ENCODE results near the gene ETS1.

ETS1 gene

DNA sequence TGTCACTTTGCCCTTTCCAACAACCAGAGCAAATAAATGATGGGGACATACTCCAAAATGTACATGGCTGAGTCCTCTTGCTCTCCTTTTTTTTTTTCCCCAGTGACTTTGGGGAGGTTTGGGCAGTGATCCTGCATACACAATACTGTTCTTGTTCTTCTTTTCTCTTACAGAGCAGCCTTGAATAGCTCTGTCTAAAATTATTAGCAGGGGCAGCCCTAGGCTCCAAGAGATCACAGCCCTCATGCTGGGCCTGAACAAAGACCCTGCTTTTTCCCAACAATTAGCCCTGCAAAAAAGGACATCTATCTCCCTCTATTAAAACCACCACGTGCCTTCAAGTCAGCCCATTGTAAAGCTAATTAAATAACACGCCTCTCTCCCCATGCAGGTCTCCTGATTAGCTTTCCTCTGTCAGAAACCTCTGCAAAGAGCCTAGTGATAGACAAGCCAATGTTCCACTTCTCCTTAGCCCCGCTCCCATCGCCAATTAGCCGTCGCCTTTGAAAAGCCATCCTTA lies 54.7 kb downstream of the ETS1 start:
- peak; percentile 65 for DNase-seq

DNA sequence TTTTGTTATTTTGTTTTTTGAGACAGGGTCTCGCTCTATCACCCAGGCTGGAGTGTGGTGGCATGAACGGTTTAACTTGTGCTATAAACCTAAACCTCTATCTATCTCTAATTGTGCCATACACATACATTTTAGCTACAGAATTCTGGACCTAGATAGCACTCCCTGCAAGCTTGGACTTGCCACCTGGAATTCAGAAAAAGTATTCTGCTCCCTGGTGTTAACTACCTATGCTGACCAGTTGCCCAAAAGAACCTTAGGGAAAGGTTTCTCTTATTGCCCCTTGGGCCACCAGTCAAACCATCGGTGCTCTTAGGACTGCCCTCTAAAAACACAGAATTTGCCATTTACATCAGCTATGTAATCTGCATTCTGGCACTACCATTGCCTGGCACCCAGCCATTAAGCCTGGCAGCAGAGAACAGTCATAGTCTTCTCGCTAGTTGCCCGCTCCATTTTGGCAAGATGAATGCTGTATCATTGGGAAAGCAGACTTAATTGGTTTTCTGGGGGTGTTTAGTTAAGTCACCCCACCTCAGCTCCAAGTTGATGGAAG lies 55.3 kb downstream of the ETS1 start:
- no peak for DNase-seq

DNA sequence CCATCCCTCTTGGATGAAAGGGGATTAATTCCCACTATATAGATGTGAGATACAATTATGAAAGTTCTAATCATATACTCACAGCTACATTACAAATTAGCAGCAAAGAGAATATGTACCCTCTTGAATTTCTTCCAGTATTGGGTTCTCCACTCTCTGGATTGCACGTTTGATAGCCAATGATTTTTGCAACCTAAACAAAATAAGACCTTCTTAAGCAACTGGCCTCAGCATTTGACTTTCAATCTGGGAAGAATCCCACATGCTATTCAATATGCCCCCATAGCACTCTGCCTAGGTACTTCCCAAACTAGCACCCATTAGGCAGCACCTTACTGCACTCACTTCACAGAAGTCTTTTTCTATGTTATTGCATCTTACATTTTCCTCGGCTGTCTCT lies 55.8 kb downstream of the ETS1 start:
- DNase-seq = no peak

DNA sequence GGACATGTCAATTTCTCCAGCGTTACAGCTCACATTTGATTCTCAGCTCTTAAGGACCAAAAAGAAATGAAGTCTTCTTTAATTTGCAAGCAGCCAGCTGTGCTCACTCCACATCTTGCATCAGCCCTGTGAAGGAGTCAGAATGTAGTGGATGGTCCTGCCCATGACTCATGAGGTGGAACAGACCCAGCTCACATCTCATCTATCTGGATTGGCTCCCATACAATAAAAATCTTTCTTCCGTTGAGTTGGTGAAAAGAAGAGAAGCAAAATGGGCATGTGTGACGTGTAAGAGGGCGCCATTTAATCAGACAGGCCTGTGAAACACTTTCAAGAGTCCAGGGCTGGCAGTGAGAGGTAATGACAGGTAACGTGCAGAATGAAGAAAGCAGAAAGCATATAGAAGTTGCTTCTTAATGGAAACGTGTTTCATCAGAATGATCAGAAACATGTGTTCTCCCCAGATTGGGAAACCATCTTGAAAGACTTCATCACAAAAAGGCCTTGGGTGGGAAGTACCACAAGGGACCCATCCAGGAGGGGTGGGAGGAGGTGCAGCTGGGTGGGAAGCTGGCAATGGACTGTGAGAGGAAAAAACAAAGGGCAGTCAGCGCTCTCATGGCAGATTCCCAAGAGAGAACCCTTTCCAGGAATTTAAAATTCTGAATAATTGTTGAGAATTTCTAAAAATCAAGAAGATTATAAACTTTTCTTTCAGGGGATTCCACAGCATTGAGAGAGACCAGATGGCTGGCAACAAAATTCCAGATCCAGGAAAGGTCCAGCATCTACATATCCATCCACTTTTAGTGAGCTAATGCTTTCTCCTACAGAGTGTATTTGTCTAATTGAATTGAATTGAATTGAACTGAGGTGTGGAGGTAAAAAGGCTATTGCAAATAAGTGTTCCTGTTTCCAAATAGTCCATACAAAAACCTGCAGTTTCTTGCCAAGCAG lies 57.0 kb downstream of the ETS1 start:
- DNase-seq = no peak

DNA sequence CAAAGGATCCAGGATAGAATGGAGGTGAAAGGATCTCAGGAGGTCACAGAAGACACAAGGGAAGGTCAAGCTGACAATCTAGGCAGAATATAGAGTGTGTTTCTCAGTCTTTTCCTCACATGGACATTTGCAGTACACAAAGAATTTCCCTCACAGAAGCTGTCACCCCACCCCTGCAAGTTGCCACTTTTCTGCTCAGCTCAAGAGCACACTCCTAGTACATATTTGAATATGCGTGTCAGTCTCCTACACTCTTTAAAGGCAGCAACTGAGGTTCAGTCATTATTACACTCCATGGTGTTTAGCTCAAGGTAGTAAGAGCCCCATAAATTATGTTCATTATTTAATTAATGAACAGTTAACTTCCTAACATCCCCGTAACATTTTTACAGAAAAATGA lies 59.1 kb downstream of the ETS1 start:
- no peak for DNase-seq

DNA sequence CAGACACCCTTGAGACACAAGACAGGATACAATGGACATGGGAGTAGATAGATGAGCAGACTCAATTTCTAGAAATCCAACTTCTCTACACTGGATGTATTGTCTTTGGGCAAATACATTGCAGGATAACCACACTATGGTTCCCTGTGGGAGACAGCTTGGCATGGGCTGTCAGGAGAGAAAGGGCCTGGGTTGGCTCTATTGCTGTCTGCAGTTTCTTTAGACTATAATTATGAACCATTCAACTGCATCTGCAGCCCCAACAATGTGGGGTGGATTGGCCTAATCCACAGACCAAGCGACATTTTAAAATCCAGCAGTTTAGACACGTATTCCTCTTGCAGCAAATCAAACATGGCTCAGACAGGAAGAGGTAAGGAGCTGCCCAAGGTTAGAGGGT lies 60.3 kb downstream of the ETS1 start:
- no peak for DNase-seq

DNA sequence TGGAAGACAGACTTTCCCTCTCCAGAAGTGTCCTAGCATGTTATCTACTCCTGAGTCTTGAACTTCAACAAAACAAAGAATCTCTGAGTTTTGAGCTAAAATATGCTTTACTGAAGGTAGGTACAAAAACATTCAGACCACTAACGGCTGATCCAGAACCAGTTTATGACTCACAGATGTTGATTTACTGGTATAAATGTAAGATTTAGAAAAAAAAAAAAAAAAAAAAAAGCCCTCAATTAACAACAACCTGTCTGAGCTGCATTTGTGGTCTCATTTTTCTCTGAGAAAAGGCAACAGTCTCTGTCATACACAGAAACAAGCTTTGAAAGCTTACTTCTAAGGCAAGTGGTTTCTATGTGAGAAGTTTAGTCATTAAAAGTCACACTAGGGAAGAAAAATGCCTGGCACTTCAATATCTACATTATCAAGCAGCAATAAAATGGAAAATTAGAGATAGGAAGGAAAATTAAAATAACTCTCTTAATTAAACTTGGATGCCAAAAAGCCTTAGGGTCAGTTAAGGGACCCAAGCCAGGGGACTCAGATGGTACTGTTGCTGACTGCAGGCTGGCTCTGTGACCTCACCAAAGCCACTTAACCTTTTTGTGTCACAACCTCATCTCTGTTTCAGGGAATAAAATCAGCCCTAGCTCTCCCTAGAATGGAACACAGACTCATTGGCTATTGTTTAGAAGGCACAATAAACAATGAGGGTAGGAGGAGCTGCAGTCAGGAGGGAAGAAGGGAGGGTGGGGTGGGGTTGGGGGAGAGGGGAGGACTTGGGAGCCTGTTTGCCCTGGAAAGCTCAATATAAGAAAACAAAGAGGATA lies 61.7 kb downstream of the ETS1 start:
- DNase-seq = peak; percentile 14

DNA sequence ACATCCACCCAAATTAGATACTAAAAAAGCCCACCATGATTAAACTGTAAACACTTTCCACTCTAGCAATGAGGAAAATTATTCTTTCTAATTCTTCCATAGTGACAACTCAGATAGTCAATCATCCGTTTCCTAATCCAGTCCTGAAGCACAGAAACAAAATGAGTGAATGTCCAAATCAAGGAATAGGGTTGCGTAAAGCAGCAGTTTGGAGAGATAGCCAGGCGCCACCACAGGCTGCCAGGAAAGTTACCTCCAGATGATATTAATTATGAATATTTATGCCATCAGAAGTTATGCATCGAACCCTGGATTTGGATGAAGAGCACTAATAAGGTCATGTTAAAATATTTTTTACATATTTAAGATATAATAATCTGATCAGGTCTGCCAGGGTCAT lies 63.2 kb downstream of the ETS1 start:
- no peak for DNase-seq

DNA sequence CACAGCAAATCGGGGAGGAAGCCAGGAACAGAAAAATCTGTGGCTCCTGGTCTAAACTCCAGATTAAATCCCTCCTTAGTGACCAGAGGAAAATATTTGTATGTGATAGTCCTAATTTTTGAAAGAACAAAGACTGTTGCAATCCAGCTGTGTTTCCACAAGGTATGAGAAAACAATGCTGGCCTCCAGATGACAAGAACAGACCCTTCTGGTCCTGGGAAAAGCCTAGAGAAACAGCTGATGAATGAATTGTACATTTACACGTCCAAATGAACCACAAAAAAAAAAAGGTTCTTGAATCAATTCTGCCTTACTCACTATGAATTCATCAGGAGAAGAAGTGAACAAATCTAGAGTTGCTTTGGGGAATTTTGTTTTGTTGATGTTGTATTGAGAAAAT lies 63.7 kb downstream of the ETS1 start:
- no peak for DNase-seq

DNA sequence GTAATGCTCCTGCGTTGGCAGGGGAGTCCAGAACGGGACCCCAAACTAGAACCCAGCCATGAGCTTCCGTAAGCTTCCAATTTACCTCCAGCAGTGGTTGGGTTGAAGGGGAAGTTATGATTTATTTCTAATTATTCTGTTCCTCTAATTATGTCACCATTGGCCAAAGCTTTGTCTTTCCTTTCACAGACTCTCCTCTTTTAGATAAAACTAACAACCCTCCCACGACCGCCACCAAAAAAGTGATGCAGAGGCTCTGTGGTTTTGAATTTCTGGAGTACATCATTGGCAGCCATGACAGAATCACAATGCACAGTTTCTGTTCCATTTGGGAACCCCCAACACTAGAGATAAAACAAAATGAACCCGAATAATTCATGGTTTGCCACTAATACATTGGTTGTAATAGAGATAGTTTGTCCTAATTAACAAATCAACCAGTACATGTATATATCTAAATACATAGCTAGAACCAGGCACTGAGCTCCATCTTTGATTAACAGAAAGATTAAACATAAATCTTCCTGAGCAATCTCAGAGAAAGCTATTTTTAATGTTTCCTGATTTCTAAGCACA lies 64.3 kb downstream of the ETS1 start:
- DNase-seq = no peak

DNA sequence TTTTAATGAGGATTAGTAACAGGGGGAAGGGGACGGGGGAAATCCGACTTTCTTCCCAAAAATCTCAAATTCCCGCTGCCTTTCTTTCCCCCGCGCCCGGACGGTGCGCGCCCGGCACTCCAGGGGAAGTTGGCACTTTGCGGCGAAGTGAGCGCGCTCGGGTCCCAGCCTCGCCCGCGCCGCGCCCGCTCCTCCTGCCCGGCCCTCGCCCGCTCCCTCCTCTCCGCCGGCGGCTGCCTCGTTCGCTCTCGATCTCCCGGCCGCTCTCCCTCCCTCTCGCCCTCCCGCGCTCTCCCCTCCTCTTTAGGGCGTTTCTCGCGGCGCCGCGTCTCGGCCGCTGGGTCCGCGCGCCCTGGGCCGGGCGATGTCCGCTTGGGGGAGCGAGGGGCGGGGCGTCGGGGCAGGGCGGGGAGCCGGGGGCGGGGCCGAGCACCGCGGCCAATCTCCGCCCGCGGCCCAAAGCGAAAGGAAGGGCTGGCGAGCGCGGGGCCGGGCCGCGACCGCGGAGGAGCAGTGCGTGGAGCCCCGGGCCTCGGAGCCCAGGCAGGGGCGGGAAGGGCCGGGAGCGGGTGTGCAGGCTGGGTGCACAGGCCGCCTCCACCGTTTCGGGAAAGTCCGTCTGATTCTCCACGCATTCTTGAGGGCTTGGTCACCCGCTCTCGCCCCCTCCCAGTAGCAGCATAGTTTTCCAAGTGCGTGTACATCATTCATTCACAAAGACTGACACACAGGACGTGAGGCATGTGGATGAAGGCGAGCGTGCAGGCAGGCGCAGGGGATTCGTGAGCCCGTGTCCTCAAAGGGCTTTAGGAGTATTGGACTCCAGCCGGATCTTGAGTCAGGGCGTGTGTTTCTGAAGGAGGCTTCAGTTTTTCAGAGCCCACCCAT lies 65.1 kb downstream of the ETS1 start:
- peak; percentile 59 for DNase-seq

DNA sequence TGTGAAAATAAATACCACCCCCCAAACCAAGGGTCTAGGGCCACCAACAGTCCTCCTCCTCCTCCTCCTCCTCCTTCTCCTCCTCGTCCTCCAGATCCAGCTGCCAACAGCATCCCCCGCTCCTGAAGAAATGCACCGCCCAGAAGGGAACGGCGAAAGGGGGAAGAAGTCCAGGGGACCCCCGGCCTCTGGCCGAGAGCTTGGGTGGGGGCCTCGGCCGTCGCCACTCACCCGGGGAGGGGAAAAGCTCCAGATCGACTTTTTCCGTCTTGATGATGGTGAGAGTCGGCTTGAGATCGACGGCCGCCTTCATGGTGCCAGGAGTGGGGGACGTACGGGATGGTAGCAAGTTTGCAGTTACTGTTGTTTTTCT lies 65.7 kb downstream of the ETS1 start:
- DNase-seq = no peak

DNA sequence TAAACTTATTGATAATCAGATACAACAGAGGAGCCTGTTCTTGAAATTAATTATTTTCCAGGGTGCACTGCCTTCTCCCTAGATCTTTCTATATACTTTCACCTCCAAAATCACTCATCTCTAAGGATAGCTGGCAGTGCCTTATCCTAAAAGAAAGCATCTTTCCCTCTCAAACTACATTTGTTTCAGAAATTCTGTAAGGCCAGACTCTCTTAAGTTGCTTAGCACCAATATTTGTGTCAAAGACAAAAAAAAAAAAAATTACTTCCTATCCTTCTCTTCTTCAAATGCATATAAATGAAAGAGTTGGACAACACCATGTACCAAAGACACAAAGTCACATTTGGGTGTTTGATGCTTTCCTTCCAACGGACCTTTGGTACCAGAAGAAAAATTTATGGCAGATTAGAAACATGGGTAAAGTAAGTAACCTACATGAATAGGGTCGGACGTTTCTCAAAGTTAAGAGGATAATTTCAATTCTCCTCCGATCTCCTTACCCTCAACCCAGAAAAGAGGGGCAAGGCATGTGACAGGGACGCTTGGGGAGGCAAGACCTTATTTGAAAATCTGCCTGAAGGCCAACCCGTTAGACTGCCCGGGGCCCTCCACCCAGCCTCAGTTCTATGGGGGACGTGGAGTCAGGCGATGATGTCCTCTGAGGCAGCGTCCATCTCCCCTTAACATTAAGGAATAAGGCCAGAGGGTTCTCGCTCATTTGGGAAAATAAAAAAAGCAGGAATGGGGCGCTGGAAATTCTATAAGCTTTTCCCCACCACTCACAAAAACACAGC lies 66.3 kb downstream of the ETS1 start:
- no peak for DNase-seq

DNA sequence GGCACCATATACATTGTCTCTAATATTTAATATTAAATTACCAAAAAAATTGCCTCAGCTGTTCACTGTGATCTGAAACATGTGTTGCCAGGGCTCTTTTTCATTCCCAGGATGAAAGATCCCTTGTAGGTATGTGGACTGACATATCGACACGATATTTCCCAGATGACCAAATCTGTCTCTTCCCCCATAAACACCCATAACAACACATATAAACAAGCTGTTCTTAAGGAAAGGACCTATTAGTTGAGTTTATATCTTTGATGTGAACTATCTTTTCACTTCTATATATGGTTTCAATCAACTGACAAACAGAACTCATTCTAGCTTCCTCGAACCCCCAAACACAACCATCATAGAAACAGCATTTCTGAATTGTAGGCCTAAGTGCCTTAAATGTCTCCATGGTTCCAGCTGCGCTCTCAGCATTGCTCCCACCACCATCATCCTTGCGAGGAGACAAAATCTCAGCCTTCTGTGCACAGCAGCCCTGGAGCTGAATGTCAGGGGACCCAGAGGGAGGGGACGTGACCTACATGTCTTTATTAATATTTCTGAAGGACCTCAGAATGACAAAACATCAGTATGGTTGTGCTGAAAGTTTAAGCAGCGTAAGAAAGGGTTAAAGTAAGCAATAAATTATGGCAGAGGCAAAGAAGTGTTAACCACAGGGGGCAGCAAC lies 67.0 kb downstream of the ETS1 start:
- DNase-seq = no peak

DNA sequence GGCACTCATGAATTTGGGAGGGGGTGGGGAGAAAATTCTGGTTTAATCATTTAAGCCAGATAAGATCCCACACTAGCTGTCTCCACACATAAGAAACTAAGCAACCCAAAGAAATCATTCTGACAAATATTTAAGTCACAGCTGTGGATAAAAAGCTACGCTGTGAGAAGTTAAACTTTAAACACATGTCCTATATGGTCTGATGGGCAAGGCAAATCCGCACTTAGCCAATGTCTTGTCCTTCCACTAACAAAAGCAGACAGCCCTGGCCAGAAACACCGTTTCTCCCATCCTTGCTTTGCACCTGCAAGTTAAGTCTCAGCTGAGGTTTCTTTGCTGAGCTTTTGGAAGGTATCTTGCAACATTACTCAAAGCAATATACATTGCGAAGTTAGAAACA lies 68.0 kb downstream of the ETS1 start:
- no peak for DNase-seq

DNA sequence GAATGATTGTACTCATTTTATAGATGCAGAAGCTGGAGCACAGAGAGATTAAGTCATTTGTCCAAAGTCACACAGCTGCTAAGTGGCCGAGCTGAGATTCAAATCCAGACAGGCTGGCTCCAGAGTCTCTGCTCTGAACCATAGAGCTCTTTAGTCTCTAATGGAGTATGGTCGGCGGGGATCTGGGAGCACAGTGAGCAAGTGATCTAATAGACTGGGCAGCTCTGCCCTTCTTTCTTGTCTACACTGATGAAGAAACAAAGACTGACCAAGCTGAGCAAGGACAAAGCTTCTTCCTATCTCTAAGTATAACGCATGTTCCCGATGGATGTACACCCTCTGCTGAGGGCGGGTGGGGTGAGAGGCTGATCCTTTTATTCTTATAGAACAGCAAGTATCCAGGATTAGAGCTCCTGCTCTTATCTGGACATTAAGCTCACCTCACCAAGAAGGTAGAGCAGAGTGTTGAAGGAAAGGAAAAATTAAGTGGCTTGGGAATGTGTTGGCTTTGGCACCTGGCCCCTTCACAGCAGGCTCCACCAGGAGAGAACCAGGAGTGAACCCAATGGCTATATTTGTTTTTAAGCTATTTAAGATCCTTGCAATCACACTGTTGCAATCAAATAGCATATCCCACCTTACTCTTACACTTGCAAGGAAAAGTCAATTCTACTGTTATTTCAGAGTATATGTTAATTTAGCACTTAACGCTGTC lies 68.7 kb downstream of the ETS1 start:
- no peak for DNase-seq

DNA sequence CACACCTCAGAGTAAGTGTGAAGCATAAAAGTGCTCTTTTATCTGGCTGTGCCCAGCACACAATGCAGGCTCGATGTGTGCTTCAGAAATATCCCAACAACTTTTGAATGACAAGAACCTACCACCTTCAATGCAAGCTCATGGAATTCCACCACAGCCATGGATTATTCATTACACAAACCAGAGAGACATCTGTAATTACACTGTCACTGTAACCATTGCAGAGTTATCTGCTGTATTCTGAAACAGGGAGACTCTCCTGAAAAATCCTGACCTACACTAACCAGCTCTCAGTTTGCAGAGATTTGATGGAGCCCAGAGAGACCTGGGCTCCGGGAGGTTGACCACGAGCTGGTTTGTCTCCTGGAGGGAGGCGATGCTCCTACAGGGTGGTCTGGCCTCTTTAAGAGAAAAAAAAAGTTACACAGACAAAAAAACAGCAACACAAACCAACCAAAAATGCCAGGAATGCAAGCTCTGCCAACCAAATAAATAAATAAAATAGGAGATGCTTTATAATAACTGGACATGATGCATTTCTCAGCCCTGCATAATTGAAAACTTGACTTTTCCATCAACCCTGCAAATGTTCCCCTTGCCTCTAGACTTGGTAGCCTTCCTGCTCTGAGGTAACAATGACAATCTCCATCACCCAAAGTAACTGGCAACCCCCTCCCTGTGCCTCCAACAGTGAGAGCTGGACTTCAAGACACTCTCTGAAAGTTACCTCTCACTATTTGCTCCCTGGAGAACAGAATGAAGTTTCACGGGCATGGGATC lies 69.7 kb downstream of the ETS1 start:
- no peak for DNase-seq

DNA sequence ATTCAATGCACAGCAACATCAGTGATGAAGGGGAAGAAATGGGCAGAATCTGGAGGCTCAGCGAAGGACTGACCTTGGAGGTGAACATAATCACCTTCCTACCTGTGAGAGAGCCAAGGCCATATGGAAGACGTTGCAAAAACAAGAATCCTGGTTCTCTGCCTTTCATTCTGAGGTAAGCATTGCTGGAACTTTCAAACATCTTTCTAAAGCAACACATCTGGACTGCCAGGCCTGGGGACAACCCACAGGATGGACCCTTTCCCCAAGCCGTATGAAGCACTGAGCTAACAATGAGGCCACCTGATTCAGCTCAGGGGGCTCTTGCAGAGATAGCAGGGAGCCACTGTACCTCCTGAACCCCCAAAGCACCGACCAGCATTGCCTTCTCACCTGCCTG lies 70.5 kb downstream of the ETS1 start:
- no peak for DNase-seq

All from NCI-H748 treated with DMSO at 0.1 percent for 48 hours (cell line).